ENCODE results near the gene KIF3A.

DNA sequence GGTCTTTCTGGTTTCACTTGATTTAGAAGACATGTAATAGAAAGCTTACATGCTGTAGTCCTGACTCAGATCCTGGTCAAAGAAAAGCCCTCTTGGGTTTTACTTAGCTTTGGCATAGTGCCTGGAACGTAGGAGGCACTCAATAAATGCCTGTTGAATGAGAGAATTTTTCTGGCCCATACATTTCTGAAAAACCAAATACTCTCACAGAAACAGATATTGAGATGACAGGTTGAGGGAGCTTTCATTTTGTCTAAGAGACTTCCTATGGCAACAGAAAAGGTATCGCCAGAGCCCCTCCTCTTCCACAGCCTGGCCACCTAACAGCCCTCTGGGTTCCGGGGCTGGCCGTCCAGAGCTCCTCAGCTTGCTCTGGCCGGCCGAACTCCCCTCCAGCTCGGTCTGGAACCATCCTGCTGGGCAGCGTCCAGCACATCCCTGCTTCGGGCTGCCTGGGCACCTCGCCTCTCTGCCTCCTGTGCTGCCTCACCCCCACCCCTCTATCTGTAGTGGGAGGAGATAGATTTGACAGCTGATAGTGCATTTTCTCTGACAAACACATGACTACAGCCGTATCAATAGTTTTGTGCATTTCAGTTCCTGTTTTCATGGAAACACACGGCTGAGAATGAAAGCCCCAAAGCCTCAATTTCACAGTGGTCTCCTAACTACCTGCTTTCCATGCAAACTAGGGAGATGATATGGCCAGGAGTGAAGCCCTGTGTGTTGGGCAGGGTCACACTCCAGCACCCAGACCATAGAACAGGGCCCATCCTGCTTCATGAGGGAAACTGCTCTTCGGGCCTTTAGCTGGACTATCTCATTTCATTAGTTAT, 62.5 kb downstream of the KIF3A start:
- TF ChIP-seq RXRA (IDR thresholded peaks at IDR 0.05) (no peak), ZBTB33 (IDR thresholded peaks at IDR 0.05) (no peak), JUND (IDR thresholded peaks at IDR 0.05) (no peak), SP1 (IDR thresholded peaks at IDR 0.05) (no peak), MAX (IDR thresholded peaks at IDR 0.05) (no peak), TAF1 (conservative IDR thresholded peaks at IDR 0.05) (no peak), GABPA (IDR thresholded peaks at IDR 0.05 in 1 of 2, conservative IDR thresholded peaks at IDR 0.05 in 1 of 2) (no peak), YY1 (IDR thresholded peaks at IDR 0.05) (no peak)
- TF ChIP-seq, protein P1, sequence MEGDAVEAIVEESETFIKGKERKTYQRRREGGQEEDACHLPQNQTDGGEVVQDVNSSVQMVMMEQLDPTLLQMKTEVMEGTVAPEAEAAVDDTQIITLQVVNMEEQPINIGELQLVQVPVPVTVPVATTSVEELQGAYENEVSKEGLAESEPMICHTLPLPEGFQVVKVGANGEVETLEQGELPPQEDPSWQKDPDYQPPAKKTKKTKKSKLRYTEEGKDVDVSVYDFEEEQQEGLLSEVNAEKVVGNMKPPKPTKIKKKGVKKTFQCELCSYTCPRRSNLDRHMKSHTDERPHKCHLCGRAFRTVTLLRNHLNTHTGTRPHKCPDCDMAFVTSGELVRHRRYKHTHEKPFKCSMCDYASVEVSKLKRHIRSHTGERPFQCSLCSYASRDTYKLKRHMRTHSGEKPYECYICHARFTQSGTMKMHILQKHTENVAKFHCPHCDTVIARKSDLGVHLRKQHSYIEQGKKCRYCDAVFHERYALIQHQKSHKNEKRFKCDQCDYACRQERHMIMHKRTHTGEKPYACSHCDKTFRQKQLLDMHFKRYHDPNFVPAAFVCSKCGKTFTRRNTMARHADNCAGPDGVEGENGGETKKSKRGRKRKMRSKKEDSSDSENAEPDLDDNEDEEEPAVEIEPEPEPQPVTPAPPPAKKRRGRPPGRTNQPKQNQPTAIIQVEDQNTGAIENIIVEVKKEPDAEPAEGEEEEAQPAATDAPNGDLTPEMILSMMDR (IDR thresholded peaks at IDR 0.05; ENCODE audit: low read depth, low read length, missing input control) = no peak

Measured in liver (tissue), 3 donors.